A673 (cell line): ENCODE measurements around the gene PPP1CA. TPM values are rescaled to one million over a fixed set of nuclear protein-coding genes. Genes with fewer than 3 reads are reported as not detected.

Experiments
- Bru-seq: library from RNA; stranded (reverse); fragments of 400-500 nt; gene quantifications from one replicate; lab custom pipeline; 2021; lab: Mats Ljungman, UMichigan
- BruChase-seq, 2 experiments: library from RNA; stranded (reverse); fragments of 400-500 nt; gene quantifications; one replicate each; lab custom pipeline; 2021; lab: Mats Ljungman, UMichigan
- BruUV-seq: library from RNA; stranded (reverse); fragments of 400-500 nt; replicated peaks from 2 replicates; lab custom pipeline; 2021; lab: Mats Ljungman, UMichigan
- CTCF ChIA-PET: fragments of 300-600 bp; sonication (Branson Sonifier 250); formaldehyde crosslinking; loops from one replicate; lab custom pipeline; 2022; ENCODE audit warnings: antibody characterized with exemption; lab: Charles Lee
- POLR2A ChIA-PET: fragments of 300-600 bp; sonication (Branson Sonifier 250); formaldehyde crosslinking; loops from one replicate; lab custom pipeline; 2022; ENCODE audit warnings: antibody characterized with exemption; ENCODE audit not compliant: low non-redundant PET; lab: Charles Lee
- DNase-seq: peaks from one replicate; pipeline ENCODE4 v3.0.0-alpha.2; 2015; ENCODE audit warnings: low spot score
- H3K27ac ChIP-seq: fragments of 200-600 bp; sonication (generic); 2 replicates; pipeline ENCODE4 v1.5.1; 2016; ENCODE audit warnings: mixed run types, low read depth, mild to moderate bottlenecking, mixed read lengths, antibody characterized with exemption, low read length; ENCODE audit not compliant: poor library complexity, severe bottlenecking
- H3K27me3 ChIP-seq: fragments of 200-600 bp; sonication (generic); replicated peaks from 2 replicates; pipeline ENCODE4 v1.6.1; 2017; ENCODE audit warnings: mixed run types, low read depth, mild to moderate bottlenecking, mixed read lengths, antibody characterized with exemption, low read length; ENCODE audit not compliant: insufficient read depth, poor library complexity
- H3K36me3 ChIP-seq: fragments of 200-600 bp; sonication (generic); 2 replicates; pipeline ENCODE4 v1.6.1; 2016; ENCODE audit warnings: mixed run types, mild to moderate bottlenecking, mixed read lengths, antibody characterized with exemption, low read length; ENCODE audit not compliant: insufficient read depth, poor library complexity, severe bottlenecking
- H3K4me1 ChIP-seq: fragments of 200-600 bp; sonication (generic); 2 replicates; pipeline ENCODE4 v1.6.1; 2017; ENCODE audit warnings: mixed run types, mild to moderate bottlenecking, mixed read lengths, antibody characterized with exemption, low read length; ENCODE audit not compliant: insufficient read depth, poor library complexity, severe bottlenecking
- H3K4me3 ChIP-seq: fragments of 200-600 bp; sonication (generic); 2 replicates; pipeline ENCODE4 v1.5.1; 2016; ENCODE audit warnings: low read depth, mixed run types, mild to moderate bottlenecking, mixed read lengths, low read length; ENCODE audit not compliant: poor library complexity, severe bottlenecking
- H3K9me3 ChIP-seq: fragments of 200-600 bp; sonication (generic); 2 replicates; pipeline ENCODE4 v1.6.1; 2016; ENCODE audit warnings: mixed run types, low read depth, mild to moderate bottlenecking, mixed read lengths, antibody characterized with exemption, low read length; ENCODE audit not compliant: poor library complexity, severe bottlenecking
- EZH2 ChIP-seq: fragments of 200-600 bp; sonication (generic); IDR thresholded peaks from 2 replicates; pipeline ENCODE4 v1.6.1; 2017; ENCODE audit warnings: borderline replicate concordance, low read depth, mild to moderate bottlenecking, mixed read lengths, antibody characterized with exemption, low read length; ENCODE audit not compliant: poor library complexity, severe bottlenecking
- intact Hi-C: fragments of 100-400 bp; cut with micrococcal nuclease; formaldehyde crosslinking; loops from one replicate; pipeline ENCODE4 v1.10.0; 2022; ENCODE audit not compliant: unreplicated experiment
- long read RNA-seq: library from polyadenylated mRNA; stranded (forward); transcript quantifications from one replicate; pipeline ENCODE4 v2.0.0, GENCODE V29; 2022
- total RNA-seq: library from RNA; stranded (reverse); gene quantifications from 2 replicates; pipeline ENCODE4 v1.2.3, GENCODE V29; 2021
- TF ChIP-seq, protein P1 (sequence below): fragments of 300-800, 200-600 bp; sonication (generic); conservative IDR thresholded peaks from 2 replicates; pipeline ENCODE4 v1.5.1; 2017; ENCODE audit warnings: low read depth, mild to moderate bottlenecking, antibody characterized with exemption, low read length, moderate library complexity, mixed read lengths

The PPP1CA gene
- total RNA-seq (239 TPM in 2 replicates), Bru-seq, nascent RNA (percentile 69 among the genes with signal in this experiment), BruChase-seq, experiment 1, labeled RNA remaining after a 2-hour chase (percentile 83 among the genes with signal in this experiment), BruChase-seq, experiment 2, labeled RNA remaining after a 6-hour chase (percentile 94 among the genes with signal in this experiment)
- long read RNA-seq, transcript PPP1CA-204 (6 exons, 1,677 nt), result minor isoform, 14 of 925 reads
- long read RNA-seq, transcript PPP1CA-203 (7 exons, 1,476 nt), result major isoform, 849 of 925 reads
- long read RNA-seq, transcript PPP1CA-201 (7 exons, 1,389 nt), result minor isoform, 14 of 925 reads
- long read RNA-seq, transcript PPP1CA-202 (6 exons, 1,054 nt), result minor isoform, 19 of 925 reads
- long read RNA-seq, partial matches to known transcripts, result 4 of 925 reads
- long read RNA-seq, other reads (novel, unspliced or antisense), result 24 of 925 reads

DNA sequence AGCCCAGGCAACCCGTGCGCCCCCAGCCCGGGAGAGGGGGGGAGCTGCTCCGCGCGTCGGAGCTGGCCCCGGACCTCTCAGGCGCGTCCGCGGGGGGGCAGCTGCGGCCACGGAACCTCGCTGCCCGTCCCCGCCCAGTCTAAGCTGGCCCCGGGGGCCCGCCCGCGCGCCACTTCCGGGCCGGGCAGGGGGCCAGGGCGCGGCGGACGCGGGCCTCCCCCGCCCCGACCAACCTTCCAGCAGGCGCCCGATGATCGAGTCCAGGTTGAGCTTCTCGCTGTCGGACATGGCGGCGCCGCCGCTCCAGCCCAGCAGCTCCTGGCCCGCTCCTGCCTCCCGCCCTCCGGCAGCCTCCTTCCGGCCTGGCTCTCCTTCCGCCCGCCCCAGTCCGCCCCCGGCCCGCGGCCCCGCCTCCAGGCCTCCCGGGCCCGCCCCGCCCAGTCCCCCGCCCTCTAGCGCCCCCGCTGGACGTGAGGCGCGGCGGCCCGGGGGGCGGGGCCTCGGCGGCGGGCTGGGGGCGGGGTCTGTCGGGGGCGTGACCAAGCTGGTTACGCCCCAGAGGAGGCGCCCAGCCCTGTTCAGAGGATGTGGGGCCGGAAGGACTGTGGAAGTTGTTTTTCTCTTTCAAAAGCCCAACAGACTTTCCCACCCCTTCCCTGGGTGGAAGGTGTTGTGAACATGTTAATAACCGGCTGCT is at the start of gene PPP1CA:
Gene PPP1CA, minus strand, starts transcription at position 364 of the 697 bp plus-strand sequence. Its CDS starts 76 bp downstream, at position 288.
- Histone ChIP-seq H3K27me3 (no peaks in the 10 kb centered on the region), H3K4me1 (peaks cover 20% of the 10 kb centered on the region), H3K4me3 (peak within 1 kb of the TSS; percentile 87), H3K9me3 (no peaks in the 10 kb centered on the region), H3K36me3 (peaks cover 37% of the 10 kb centered on the region), H3K27ac (peak within 1 kb of the TSS; percentile 95)
- DNase-seq, result peak; percentile 95
- POLR2A ChIA-PET, result interaction anchor here (0.6 to 0.8 kb wide), 3 partner anchors 10 to 100 kb away, joined by 3 to 7 read pairs (median 4); partner anchors contain the start of gene RAD9A
- CTCF ChIA-PET, result interaction anchor here (0.5 to 1.5 kb wide), 23 partner anchors 10 to 369 kb away, joined by 3 to 18 read pairs (median 4); partner anchors contain the start of genes CDK2AP2, CLCF1, GPR152 and RAD9A
- intact Hi-C loops, result no loop called here
- BruUV-seq, result no TSS peak
- no peak for TF ChIP-seq EZH2
- TF ChIP-seq, protein P1, sequence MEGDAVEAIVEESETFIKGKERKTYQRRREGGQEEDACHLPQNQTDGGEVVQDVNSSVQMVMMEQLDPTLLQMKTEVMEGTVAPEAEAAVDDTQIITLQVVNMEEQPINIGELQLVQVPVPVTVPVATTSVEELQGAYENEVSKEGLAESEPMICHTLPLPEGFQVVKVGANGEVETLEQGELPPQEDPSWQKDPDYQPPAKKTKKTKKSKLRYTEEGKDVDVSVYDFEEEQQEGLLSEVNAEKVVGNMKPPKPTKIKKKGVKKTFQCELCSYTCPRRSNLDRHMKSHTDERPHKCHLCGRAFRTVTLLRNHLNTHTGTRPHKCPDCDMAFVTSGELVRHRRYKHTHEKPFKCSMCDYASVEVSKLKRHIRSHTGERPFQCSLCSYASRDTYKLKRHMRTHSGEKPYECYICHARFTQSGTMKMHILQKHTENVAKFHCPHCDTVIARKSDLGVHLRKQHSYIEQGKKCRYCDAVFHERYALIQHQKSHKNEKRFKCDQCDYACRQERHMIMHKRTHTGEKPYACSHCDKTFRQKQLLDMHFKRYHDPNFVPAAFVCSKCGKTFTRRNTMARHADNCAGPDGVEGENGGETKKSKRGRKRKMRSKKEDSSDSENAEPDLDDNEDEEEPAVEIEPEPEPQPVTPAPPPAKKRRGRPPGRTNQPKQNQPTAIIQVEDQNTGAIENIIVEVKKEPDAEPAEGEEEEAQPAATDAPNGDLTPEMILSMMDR, result no peak; the same call in 1 of the 2 replicates

DNA sequence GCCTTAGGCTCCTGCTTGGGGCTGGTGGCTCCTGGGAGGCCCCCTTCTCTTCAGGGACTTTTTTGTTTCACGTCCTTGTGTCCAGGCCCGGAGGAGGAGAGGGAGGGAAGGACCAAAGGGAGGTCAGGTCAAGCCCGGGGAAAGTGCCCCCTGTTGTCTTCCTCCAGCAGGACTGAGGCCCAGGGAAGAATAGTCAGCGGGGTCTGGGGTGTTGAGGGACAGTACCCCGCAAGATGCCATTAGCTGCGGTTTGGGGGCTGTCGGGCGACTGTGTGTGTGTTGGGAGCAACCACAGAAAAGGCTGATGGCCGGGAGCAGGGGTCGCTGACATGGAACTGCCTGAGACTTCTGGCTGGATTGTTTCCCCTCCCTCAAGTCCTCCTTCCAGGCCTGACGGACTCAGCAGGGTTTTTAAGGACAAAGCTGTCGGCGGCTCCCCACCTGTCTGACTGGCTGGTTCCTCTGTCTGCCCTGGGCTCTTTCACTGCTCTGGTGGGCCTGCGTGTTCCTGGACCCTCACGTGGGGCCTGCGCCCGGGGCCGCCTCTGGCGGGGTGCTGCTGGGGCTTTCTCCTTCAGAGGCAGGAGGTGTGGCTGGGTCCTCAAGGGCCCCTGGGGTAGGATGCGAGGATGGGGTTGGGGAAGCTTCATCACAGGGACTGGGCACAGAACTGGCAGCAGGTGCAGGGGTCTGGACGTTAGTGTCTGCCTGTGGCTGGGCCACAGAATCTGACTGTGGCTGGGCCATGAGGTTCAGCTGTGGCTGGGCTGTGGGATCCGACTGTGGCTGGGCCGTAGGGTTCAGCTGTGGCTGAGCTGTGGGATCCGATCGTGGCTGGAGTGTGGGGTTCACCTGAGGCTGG is 49.4 kb upstream of the PPP1CA start:
- no peaks in the 10 kb centered on the region for H3K9me3 ChIP-seq
- no TSS peak for BruUV-seq
- DNase-seq, result no peak
- no peaks in the 10 kb centered on the region for H3K27me3 ChIP-seq
- H3K27ac ChIP-seq, result no peak overlapping the region
- no peak for TF ChIP-seq EZH2
- TF ChIP-seq, protein P1, result no peak
- CTCF ChIA-PET, result no interaction called here
- H3K4me3 ChIP-seq, result no peak overlapping the region
- no peaks in the 10 kb centered on the region for H3K36me3 ChIP-seq
- no peaks in the 10 kb centered on the region for H3K4me1 ChIP-seq
- intact Hi-C loops, result no loop called here
- POLR2A ChIA-PET, result interaction anchor here (0.6 kb wide), 1 partner anchor 94 kb away, joined by 3 read pairs; no protein-coding TSS in a partner anchor
